Suprapubic skin (tissue), 4 donors: ENCODE data around the gene ERN1. TPM values are rescaled to one million over a fixed set of nuclear protein-coding genes. Genes with fewer than 3 reads are reported as not detected.

Experiments
- DNase-seq, 2 donors: peaks; one replicate each; pipeline ENCODE4 v3.0.0-alpha.2; 2019; ENCODE audit warnings: low spot score in 2 of 2
- H3K27ac ChIP-seq: fragments of 200-600 bp; sonication (generic); one replicate; pipeline ENCODE4 v1.5.1; 2019
- H3K27me3 ChIP-seq: fragments of 200-600 bp; sonication (generic); one replicate; pipeline ENCODE4 v1.5.1; 2019
- H3K36me3 ChIP-seq: fragments of 200-600 bp; sonication (generic); one replicate; pipeline ENCODE4 v1.5.1; 2019
- H3K4me1 ChIP-seq: fragments of 200-600 bp; sonication (generic); one replicate; pipeline ENCODE4 v1.5.1; 2019
- H3K4me3 ChIP-seq: fragments of 200-600 bp; sonication (generic); one replicate; pipeline ENCODE4 v1.5.1; 2019; ENCODE audit warnings: mild to moderate bottlenecking
- H3K9me3 ChIP-seq: fragments of 200-600 bp; sonication (generic); one replicate; pipeline ENCODE4 v1.5.1; 2019
- CTCF ChIP-seq, 2 donors: fragments of 200-600 bp in 1 of 2; fragments of 450-650 bp in 1 of 2; sonication (generic) in 1 of 2; IDR thresholded peaks; one replicate each; pipeline ENCODE4 v1.5.1; 2016 to 2019; ENCODE audit warnings: antibody characterized with exemption in 2 of 2, mild to moderate bottlenecking in 1 of 2, moderate library complexity in 1 of 2
- EP300 ChIP-seq: sonication (generic); formaldehyde crosslinking; IDR thresholded peaks from one replicate; pipeline ENCODE4 v1.6.1; 2017; ENCODE audit warnings: antibody characterized with exemption
- POLR2A ChIP-seq, 2 donors: fragments of 450-650 bp; IDR thresholded peaks; one replicate each; pipeline ENCODE4 v1.6.1; 2017; ENCODE audit warnings: antibody characterized with exemption in 2 of 2, mild to moderate bottlenecking in 2 of 2, moderate library complexity in 2 of 2
- POLR2AphosphoS5 ChIP-seq, 3 donors: sonication (generic); formaldehyde crosslinking; IDR thresholded peaks; one replicate each; pipeline ENCODE4 v1.6.1; 2017; ENCODE audit warnings: antibody characterized with exemption in 3 of 3
- WGBS: methylation state at CpG from one replicate; pipeline ENCODE4 v1.1.5; 2018; 5-methylcytosine and 5-hydroxymethylcytosine counted together
- total RNA-seq, 4 donors: library from RNA; depleted of rRNA; stranded (reverse); fragments of >200 nt; gene quantifications; one replicate each; pipeline ENCODE4 v1.1.0, GENCODE V29; 2016

The ERN1 gene
- total RNA-seq, 4 donors from 2014 or later, result 21.2 to 41.1 (median 35.1) TPM

DNA sequence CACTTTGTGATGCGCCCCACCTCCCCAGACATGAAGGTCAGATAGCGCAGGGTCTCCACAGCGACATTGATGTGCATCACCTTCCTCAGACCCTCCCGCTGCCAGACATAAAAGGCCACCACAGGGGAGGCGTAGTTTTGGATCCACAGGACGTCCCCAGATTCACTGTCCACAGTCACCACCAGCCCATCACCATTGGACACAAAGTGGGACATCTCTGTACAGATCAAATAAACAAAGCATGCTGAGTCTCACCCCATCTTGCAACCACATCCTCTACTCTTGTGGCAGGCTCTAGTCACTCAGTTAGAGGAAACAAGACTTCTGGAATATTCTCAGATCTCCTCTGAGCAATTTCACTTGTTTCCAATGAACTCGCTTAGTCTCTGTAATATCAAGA, 63.2 kb downstream of the ERN1 start:
- TF ChIP-seq CTCF (IDR thresholded peaks at IDR 0.05) (no peak), POLR2A (IDR thresholded peaks at IDR 0.05) (no peak), POLR2AphosphoS5 (IDR thresholded peaks at IDR 0.05) (no peak), EP300 (no peak)
- Histone ChIP-seq H3K4me3 (no peak overlapping the region), H3K27me3 (no peaks in the 10 kb centered on the region), H3K27ac (no peak overlapping the region), H3K9me3 (peaks cover 10% of the 10 kb centered on the region), H3K36me3 (peaks cover 72% of the 10 kb centered on the region), H3K4me1 (peaks cover 9% of the 10 kb centered on the region)
- DNase-seq, result no peak
- 96% methylated on average over 7 of the region's 7 CpGs for WGBS

- H3K4me3 ChIP-seq, result no peak overlapping the region
These were observed 64.8 kb downstream of the ERN1 start for GRCh38 chr17:64065161-64065560.

GRCh38 chr17:64064331-64064730, 65.6 kb downstream of the ERN1 start:
- Histone ChIP-seq H3K36me3 (peaks cover 63% of the 10 kb centered on the region), H3K4me1 (peaks cover 9% of the 10 kb centered on the region), H3K4me3 (no peak overlapping the region), H3K27me3 (no peaks in the 10 kb centered on the region), H3K9me3 (peaks cover under 1% of the 10 kb centered on the region), H3K27ac (no peak overlapping the region)
- TF ChIP-seq POLR2AphosphoS5 (IDR thresholded peaks at IDR 0.05) (no peak), EP300 (no peak), CTCF (IDR thresholded peaks at IDR 0.05) (no peak), POLR2A (IDR thresholded peaks at IDR 0.05) (no peak)
- DNase-seq, result no peak
- 72% methylated on average over 9 of the region's 9 CpGs for WGBS

More at GRCh38 chr17:64065161-64065560, 64.8 kb downstream of the ERN1 start:
- Histone ChIP-seq H3K27ac (no peak overlapping the region), H3K4me1 (peaks cover 9% of the 10 kb centered on the region), H3K9me3 (peaks cover 9% of the 10 kb centered on the region), H3K27me3 (no peaks in the 10 kb centered on the region), H3K36me3 (peaks cover 65% of the 10 kb centered on the region)
- no peak for TF ChIP-seq POLR2A (IDR thresholded peaks at IDR 0.05)
- WGBS, result 93% methylated on average over 8 of the region's 8 CpGs
- DNase-seq, result no peak

DNA sequence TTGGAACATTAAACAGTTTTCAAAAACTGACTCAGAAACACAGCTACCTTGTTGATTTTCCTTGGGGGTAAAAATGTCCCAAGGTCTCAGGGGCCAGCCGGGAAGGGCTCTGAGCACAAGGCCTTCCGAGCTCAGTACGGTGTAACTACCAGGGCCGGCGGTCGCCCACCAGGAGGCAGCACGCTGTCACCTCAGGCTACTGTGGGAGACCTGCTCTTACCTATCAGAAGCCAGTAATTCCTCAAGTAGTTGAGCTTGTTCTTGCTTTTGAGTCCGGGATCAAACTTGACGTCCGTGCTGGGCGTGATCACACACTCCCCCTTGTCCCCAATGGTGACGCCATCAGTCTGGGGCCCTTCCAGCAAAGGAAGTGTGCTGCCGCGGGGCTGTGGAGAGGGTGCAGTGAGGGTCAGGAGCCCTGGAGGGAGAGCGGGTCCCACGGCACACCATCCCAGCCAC, 66.1 kb downstream of the ERN1 start:
- Histone ChIP-seq H3K36me3 (peaks cover 63% of the 10 kb centered on the region), H3K4me1 (peaks cover 9% of the 10 kb centered on the region), H3K9me3 (no peaks in the 10 kb centered on the region), H3K27me3 (no peaks in the 10 kb centered on the region), H3K4me3 (no peak overlapping the region), H3K27ac (no peak overlapping the region)
- TF ChIP-seq CTCF (IDR thresholded peaks at IDR 0.05), result peak in 1 of 2 donors; percentile 41
- TF ChIP-seq EP300, result no peak
- no peak for TF ChIP-seq POLR2AphosphoS5 (IDR thresholded peaks at IDR 0.05)
- no peak for TF ChIP-seq POLR2A (IDR thresholded peaks at IDR 0.05)
- DNase-seq, result no peak
- 51% methylated on average over 14 of the region's 16 CpGs for WGBS

DNA sequence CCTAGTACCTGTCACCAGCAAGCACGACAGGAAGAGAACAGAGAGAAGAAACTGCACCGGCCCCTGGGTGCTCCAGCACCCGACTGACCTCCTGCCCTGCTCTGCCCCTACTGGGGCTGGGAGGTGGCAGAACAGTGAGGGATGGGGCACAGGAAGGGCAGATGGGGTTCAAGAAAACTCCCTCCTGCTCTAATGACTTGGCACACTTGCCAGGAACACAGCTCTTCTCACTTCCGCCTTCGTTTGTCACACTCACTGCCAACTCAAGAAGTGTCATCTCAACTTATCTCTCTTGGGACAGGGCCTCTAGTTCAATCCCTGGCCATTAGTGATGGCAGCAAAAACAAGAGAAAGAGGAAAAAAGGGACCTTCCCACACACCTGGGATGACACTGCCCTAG, 66.9 kb downstream of the ERN1 start:
- 83% methylated on average over 5 of the region's 5 CpGs for WGBS
- no peak for TF ChIP-seq EP300
- TF ChIP-seq CTCF (IDR thresholded peaks at IDR 0.05), result no peak
- no peak for TF ChIP-seq POLR2AphosphoS5 (IDR thresholded peaks at IDR 0.05)
- TF ChIP-seq POLR2A (IDR thresholded peaks at IDR 0.05), result no peak
- Histone ChIP-seq H3K4me1 (peaks cover 9% of the 10 kb centered on the region), H3K27me3 (no peaks in the 10 kb centered on the region), H3K27ac (no peak overlapping the region), H3K36me3 (peaks cover 57% of the 10 kb centered on the region), H3K9me3 (no peaks in the 10 kb centered on the region), H3K4me3 (no peak overlapping the region)
- DNase-seq, result no peak
